Fibroblast of skin of left biceps (primary cell): Measurements from ENCODE around the gene LHX6.
A peak's percentile ranks its signal among the peaks of the same experiment; 100 is the strongest.

ENCODE experiments used
- DNase-seq, 2 experiments: peaks; one replicate each; pipeline ENCODE4 v3.0.0-alpha.2; 2013; ENCODE audit warnings: low read depth in 2 of 2

Gene LHX6

GRCh38 chr9:122192261-122192875 lies 36.4 kb downstream of the LHX6 start:
- no peak for DNase-seq

DNA sequence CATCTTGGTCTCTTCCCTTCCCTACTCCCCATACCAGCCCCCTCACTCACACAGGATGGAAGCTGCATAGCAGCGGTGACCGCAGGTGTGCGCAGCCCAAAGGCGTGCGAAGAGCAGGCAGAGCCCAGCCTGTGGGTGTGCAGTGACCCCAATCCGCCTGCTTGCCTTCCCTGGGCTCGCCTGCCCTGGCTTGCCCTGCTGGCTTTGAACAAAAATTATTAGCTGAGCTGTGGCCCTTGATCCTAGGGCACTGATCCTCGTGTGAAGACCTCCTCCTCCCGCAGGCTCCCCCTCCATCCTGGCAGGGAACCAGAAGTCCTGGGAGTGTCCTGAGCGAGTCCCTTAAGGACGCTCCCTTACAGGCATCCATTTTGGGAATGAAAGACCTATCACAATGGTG lies 37.2 kb downstream of the LHX6 start:
- DNase-seq = no peak

DNA sequence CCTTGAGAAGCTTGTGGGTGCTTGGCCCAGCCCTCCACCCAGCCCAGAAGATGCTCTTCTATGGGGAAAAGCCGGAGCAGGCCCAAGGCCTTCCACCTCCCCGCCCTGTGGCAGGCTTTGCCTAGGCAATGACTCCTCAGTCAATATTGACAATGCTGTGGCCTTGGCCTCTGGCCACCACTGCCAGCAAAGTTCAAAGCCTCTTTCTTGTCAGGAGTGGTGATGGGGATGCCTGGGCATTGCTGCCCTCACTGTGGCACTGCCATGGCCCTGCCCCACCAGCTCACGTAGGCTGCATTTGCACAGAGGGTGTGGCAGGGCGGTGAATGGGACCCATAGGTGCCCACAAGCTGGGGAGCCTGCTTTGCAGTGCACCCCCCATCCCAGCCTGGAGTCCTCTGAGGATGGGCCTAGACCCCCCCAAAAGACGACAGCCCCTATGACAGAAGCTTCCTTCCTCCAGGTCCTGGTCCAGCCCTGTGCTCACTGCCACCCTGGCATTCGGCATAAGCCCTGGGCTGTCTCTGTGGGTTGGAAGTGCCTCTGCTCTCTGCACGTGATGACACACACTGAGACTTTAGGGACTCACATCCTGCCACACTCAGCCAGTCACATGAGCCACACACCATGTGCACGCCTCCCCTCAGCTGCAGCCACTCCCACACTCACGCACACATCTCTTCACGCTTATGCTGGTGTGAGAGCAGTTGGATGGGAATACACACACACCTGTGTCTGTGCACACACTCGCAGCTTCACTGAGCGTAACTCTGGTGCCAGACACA lies 38.0 kb downstream of the LHX6 start:
- DNase-seq = no peak

GRCh38 chr9:122188369-122188768 lies 40.4 kb downstream of the LHX6 start:
- no peak for DNase-seq

- no peak for DNase-seq
Observed at GRCh38 chr9:122186777-122187470, 41.8 kb downstream of the LHX6 start.

- DNase-seq = no peak
Observed at GRCh38 chr9:122186301-122186700, 42.5 kb downstream of the LHX6 start.

GRCh38 chr9:122184551-122184950 lies 44.2 kb downstream of the LHX6 start:
- no peak for DNase-seq

GRCh38 chr9:122183501-122183900 lies 45.3 kb downstream of the LHX6 start:
- no peak for DNase-seq

DNA sequence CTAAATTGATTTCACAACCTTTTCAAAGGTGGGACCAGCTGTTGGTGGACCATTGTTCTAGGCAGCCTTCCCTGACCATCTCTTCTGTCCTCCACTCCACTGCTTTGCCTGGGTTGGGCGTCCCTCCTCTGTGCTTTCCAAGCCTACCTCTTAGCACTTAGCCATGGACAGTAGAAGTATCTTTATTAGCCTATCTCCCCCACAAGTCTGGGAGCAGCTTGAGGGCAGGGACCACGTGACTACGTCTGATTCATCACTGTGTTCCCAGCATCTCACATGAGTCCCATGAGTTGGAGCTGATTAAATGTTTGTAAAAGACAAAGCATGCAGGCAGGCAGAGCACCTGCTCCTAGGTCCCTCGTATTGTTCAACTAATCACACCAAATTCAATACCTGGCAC lies 48.1 kb downstream of the LHX6 start:
- DNase-seq = peak in 1 of 2 experiments; percentile 16

DNA sequence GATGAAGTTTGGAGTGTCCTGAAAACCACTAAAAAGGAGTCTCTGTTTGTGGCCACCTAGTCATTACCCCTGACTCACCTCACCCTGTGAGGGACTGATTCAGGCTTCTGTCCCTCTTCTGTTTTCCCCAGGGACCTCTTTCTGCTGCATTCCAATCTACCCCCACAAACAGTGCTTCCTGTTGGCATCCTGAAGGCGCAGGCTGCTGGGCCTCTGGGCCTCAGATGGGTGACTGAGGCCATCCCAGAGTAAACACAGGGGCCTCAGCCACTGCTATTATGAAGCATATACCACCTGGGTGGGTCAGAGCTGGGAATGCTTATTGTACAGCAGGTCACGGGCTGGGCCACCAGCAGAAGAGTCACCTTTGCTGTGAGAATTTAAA lies 49.1 kb downstream of the LHX6 start:
- DNase-seq = no peak

GRCh38 chr9:122179054-122179689 lies 49.6 kb downstream of the LHX6 start:
- DNase-seq = no peak

DNA sequence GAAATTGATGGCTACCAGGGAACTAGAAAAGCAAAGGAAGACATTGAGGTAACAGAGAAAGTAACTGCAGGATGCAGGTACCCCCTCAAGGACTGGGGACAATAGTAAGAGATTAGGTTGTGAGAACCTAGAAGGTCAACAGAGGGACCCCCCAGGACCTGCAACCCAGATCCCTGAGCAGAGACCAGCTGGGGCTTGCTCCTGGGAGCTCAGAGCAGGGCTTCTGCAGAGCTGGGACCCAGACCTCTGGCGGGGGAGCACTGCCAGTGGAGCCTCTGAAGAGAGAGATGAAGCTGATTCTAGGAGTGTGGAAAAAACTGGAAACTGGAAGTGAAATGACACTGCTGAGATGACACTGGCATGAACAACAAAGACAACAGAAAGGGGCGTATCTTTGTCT lies 51.8 kb downstream of the LHX6 start:
- DNase-seq = no peak

DNA sequence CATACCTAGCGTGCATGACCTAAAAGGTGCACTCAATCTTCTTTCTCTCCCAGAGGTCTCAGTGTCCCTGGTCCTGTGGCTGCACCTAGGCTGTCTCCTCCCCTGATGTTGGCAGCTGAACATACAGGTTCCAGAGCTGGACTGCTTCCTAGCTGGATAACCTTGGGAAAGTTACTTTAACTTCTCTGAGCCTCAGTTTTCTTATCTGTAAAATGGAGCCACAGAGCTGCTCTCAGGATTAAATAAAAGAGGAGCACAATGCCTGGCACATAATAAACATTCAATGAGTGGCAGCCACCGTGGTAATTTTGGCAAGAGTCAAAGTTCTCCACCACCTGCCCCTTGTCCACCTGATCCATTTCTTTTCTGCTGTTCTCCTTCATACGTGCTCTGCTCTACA lies 55.1 kb downstream of the LHX6 start:
- DNase-seq = no peak

DNA sequence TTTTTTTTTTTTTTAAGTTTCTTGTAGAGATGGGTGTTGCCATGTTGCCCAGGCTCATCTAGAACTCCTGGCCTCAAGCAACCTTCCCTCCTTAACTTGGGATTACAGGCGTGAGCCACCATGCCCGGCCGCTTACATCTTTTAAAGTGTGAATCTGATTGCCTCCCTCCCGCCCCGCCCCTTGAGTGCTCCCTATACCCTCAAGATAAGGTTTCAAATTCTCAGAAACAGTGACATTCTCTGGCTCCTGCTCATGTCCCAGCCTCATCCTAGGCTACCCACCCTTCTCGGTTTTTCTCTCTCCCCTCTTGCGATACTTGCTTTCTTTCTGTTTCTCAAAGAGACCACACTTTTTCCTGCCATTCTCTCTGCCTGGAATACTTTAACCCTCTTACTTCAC lies 56.6 kb downstream of the LHX6 start:
- DNase-seq = no peak

- DNase-seq = no peak
Observed at GRCh38 chr9:122168356-122168755, 60.4 kb downstream of the LHX6 start.

- DNase-seq = no peak
Observed at GRCh38 chr9:122164286-122164685, 64.5 kb downstream of the LHX6 start.

DNA sequence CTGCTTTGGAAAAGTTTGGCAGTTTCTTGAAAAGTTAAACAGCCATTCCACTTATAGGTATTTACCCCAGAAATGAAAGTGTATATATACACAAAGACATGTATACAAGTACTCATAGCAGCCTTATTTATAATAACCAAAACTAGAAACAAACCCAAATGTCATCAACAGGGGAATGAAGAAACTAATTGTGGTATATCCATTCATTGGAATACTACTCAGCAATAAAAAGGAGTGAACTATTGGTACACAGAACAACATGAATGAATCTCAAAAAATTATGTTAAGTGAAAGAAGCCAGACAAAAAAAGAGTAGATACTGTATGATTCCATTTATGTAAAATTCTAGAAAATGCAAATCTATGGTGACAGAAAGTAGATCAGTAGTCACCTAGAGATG lies 66.3 kb downstream of the LHX6 start:
- no peak for DNase-seq

GRCh38 chr9:122159925-122160246 lies 68.9 kb downstream of the LHX6 start:
- no peak for DNase-seq

DNA sequence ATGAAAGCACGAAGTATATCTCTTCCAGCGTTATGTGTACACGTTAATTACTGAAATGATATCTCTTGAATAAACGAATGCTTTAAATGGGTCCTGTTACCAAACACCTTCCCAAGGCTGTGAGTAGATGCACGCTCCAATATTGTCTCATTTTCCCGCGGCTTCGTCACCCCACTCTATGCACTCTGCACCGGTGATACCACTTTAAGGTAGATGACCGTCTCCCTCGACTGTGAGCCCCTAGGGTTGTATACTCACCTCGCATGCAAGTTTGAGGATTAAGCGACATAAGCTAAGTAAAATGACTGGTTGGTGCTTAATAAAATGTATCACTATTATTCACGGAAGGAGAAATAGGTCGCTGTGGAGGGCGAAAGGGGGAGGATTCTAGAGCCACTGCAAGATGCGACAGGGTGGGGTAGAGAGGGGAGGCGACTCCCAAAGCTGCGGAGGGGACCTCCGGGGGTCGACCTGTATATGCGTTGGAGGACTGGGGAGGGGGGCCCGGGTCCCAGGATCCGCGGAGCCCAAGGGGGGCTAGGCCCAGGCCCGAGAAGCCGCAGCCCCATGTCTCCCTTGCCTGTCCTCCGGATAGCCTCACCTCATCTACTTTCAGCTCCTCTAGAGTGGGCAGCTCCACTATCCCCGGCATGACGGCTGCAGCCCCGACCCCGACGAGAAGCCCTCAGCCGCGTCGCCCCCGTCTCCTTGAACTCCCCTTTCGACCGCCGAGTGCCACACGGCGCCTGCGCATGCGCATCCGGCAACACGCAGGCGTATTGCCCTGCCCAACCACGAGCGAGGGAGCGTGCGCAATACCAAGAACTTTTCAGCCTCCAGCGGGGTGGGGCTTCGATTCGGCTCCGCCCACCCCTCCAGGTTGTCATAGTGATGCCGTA lies 69.5 kb downstream of the LHX6 start, which contains the start of the genes MORN5 and NDUFA8:
Gene MORN5 (plus strand): TSS at position 883 of the 899 bp plus-strand sequence. CDS start 65 bp downstream, outside the sequence.
Gene NDUFA8 (minus strand): TSS at position 754 of the 899 bp plus-strand sequence. CDS start 102 bp downstream, at position 652.
- DNase-seq = peak; percentile 83 to 86

DNA sequence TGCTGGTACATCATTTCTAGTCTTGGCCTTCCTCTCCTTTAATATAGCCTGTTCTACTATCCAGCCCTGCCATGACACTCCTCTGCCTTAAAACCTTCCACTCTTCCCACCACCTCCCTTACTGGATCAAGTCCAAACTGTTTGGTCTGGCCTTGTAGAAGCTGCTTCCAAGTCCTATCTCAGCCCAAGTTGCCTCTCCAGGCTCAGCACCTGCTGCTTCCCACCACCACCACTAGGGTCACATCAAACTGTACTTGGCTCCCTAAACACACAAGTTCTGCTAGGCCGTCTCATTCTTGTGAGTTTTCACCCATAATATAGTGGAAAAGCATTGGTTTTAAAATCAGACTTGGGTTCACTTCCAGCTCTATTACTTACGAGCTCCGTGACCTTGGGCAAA lies 70.6 kb downstream of the LHX6 start:
- DNase-seq = no peak

DNA sequence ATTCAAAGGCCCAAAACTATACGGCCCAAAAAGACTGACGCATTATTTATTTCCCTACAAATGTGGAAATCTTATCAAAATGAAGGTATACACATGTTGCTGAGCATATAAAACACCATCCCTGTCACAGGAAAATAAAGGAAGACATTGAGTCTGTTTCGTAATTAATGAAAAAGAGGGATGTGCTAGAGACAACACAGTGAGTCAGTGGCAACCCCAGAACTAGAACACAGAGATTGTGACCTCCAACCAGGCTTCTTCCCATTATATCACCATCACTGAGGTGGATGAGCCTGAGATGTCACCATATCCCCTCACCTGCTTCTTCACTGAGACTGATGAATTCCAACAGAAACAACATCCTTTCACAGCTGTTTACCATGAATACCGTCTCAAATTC lies 73.0 kb downstream of the LHX6 start:
- DNase-seq = no peak
